Subcutaneous abdominal adipose tissue (tissue), 5 donors: ENCODE data around the gene TMIE.

Experiments used
- H3K27ac ChIP-seq: one replicate; pipeline ENCODE4 v1.7.0; 2013; ENCODE audit warnings: low read depth, mild to moderate bottlenecking, inconsistent platforms, low read length, moderate library complexity
- H3K27me3 ChIP-seq, 5 donors: one replicate each; pipeline ENCODE4 v1.7.0; 2013; ENCODE audit warnings: low read length in 5 of 5, inconsistent platforms in 1 of 5; ENCODE audit not compliant: control insufficient read depth in 5 of 5, insufficient read depth in 4 of 5
- H3K36me3 ChIP-seq, 5 donors: one replicate each; pipeline ENCODE4 v1.7.0; 2013; ENCODE audit warnings: low read length in 5 of 5; ENCODE audit not compliant: control insufficient read depth in 5 of 5, insufficient read depth in 5 of 5
- H3K4me1 ChIP-seq, 5 donors: one replicate each; pipeline ENCODE4 v1.7.0; 2013; ENCODE audit warnings: low read length in 5 of 5, mild to moderate bottlenecking in 3 of 5, moderate library complexity in 1 of 5; ENCODE audit not compliant: control insufficient read depth in 5 of 5, insufficient read depth in 5 of 5
- H3K4me3 ChIP-seq, 5 donors: one replicate each; pipeline ENCODE4 v1.7.0; 2013; ENCODE audit warnings: low read length in 5 of 5, low read depth in 1 of 5
- H3K9ac ChIP-seq, 5 donors: one replicate each; pipeline ENCODE4 v1.7.0; 2013; ENCODE audit warnings: low read length in 5 of 5, mild to moderate bottlenecking in 4 of 5, moderate library complexity in 3 of 5
- H3K9me3 ChIP-seq, 5 donors: one replicate each; pipeline ENCODE4 v1.7.0; 2013; ENCODE audit warnings: low read length in 5 of 5; ENCODE audit not compliant: control insufficient read depth in 5 of 5
- donor health status: healthy.
- donor health status: healthy.
- donor health status: healthy.
- donor health status: healthy.
- donor health status: healthy.

The TMIE gene, protein sequence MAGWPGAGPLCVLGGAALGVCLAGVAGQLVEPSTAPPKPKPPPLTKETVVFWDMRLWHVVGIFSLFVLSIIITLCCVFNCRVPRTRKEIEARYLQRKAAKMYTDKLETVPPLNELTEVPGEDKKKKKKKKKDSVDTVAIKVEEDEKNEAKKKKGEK

DNA sequence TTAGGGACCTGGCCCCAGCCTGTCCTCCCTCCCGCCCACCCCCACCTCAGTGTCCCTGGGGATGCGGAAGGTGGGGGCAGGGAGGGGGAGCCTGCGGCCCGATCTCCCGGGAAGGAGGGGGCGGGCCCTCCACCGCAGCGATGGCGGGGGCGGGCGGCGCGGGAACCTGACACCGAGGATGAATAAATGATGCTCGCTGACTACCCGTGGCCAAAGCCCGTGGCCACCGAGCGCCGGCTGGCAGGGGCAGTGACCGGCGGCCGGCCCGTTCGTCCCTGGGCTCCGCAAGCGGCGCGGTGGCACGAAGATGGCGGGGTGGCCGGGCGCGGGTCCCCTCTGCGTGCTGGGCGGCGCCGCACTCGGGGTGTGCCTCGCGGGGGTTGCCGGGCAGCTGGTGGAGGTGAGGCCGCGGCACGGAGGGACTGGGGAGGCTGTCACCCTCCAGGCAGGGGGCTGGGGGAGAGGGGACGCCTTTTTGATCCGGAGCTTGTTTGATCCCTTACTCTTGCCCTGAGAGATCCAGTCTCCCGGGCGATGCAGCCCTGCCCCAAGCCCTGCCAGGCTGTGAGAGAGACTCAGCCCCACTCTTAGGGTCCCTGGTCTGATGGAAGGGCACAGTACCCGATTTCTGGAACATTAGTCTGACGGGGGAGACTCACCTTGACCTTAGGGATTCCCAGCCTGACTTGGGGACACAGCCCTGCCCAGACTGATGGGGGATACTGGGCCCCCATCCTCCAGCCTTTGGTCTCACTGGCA lies at the start of gene TMIE:
Gene TMIE (plus strand): TSS at position 212 of the 759 bp plus-strand sequence. CDS start 96 bp downstream, at position 308.
- Histone ChIP-seq H3K4me1 (peaks cover 10 to 53% (median 40%) of the 10 kb centered on the region in 5 donors), H3K9me3 (no peaks in the 10 kb centered on the region), H3K9ac (peak within 1 kb of the TSS in 1 of 5 donors; percentile 40), H3K27ac (no peak within 1 kb of the TSS), H3K4me3 (no peak within 1 kb of the TSS), H3K27me3 (peaks cover 7 to 13% (median 10%) of the 10 kb centered on the region in 5 donors), H3K36me3 (no peaks in the 10 kb centered on the region)

DNA sequence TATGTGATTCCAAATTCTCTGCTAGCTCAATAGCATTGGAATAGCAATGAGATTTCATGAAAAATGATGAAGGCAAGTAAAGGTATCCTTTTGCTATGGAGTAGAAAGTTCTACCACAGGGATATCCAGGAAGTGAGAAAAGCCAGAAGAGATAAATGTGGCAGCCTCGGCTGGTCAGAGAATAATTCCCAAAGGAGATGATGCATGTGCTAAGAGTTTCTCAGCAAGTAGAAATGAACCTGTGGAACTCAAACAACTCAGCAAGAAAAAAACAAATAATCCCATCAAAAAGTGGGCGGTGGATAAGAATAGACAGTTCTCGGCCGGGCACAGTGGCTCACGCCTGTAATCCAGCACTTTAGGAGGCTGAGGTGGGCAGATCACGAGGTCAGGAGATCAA lies 45.9 kb upstream of the TMIE start:
- Histone ChIP-seq H3K4me3 (no peak overlapping the region), H3K9ac (no peak overlapping the region), H3K36me3 (no peaks in the 10 kb centered on the region), H3K27ac (no peak overlapping the region), H3K27me3 (no peaks in the 10 kb centered on the region), H3K4me1 (peaks cover 0 to 7% (median 2%) of the 10 kb centered on the region in 5 donors), H3K9me3 (peaks cover 4 to 9% (median 7%) of the 10 kb centered on the region in 5 donors)

DNA sequence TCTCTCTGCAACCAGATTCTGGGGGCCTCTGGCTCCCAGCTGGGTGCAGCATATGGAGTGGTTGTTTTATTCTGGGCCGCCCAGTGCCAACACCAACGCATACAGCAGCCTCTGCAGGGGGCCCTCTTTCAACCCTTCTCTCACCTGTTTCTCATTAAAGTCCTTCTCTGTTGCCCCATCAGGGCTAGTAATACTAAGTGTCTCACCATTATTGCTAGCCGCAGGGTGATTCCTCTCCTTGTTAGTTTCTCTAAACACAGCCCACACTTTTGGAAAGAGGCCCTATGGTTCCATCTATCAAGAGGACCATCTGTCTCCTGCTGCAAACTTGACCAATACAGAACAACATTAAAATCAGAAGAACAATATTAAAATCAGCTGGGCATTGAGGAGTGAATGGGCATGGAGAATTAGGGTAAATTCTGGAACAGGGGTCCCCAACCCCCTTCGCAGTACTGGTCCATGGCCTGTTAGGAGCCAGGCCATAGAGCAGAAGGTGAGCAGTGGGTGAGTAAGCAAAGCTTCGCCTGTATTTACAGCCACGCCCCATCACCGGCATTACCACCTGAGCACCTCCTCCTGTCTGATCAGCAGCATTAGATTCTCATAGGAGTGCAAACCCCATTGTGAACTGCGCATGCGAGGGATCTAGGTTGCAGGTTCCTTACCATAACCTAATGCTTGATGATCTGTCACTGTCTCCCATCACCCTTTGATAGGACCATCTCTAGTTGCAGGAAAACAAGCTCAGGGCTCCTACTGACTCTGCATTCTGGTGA lies 44.2 kb upstream of the TMIE start:
- Histone ChIP-seq H3K9me3 (peaks cover 2 to 4% (median 3%) of the 10 kb centered on the region in 5 donors), H3K36me3 (no peaks in the 10 kb centered on the region), H3K27ac (no peak overlapping the region), H3K4me3 (no peak overlapping the region), H3K27me3 (peaks cover 0 to 3% (median 0%) of the 10 kb centered on the region in 5 donors), H3K9ac (no peak overlapping the region), H3K4me1 (peaks cover 3 to 18% (median 13%) of the 10 kb centered on the region in 5 donors)

DNA sequence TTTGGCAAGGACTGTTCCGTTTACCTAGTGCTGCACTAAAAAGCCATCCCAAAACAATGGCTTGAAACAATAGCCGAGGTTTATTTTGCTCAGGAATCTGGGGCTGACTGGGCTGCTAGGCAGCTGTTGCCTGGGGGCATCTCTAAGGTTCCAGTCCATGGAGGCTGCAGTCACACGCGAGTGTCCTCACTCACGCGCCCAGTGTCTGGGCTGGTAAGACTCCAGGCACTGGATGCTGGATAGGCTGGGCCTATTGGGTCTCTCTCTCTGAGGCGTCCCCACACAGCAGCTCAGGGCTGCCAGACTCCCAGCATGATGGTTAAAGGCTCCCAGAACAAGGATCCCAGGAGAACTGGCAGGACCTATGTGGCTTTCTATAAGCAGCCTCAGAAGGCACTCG lies 41.9 kb upstream of the TMIE start:
- Histone ChIP-seq H3K9me3 (no peaks in the 10 kb centered on the region), H3K4me3 (no peak overlapping the region), H3K27ac (no peak overlapping the region), H3K9ac (no peak overlapping the region), H3K36me3 (no peaks in the 10 kb centered on the region), H3K4me1 (peaks cover 6 to 35% (median 31%) of the 10 kb centered on the region in 5 donors), H3K27me3 (peaks cover 0 to 4% (median 0%) of the 10 kb centered on the region in 5 donors)

DNA sequence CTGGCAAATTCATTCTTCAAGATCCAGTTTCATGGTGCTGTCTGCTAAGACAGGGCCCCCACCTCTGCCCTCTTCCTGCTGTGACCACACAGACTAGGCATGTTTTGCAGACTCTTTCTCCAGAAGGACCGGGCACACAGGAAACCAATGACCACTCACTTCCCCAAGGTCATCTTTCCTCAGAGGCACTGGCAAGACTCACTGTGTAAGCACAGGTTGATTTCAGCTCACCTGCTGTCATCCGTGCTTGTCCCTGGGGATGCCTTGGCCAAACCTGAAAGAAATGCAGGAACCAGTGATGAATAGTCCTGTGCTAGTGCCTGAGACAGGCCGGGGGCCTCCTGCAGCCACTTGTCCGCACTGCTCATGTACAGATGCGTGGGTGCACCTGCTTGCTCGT lies 41.2 kb upstream of the TMIE start:
- H3K9ac ChIP-seq: peak overlapping the region in 1 of 5 donors; percentile 17
- H3K27me3 ChIP-seq: peaks cover 0 to 4% (median 0%) of the 10 kb centered on the region in 5 donors
- no peaks in the 10 kb centered on the region for H3K9me3 ChIP-seq
- no peak overlapping the region for H3K4me3 ChIP-seq
- peaks cover 6 to 35% (median 31%) of the 10 kb centered on the region in 5 donors for H3K4me1 ChIP-seq
- no peak overlapping the region for H3K27ac ChIP-seq
- no peaks in the 10 kb centered on the region for H3K36me3 ChIP-seq

GRCh38 chr3:46660543-46661523 lies 40.4 kb upstream of the TMIE start:
- Histone ChIP-seq H3K27me3 (peaks cover 0 to 4% (median 0%) of the 10 kb centered on the region in 5 donors), H3K36me3 (no peaks in the 10 kb centered on the region), H3K4me1 (peaks cover 6 to 35% (median 31%) of the 10 kb centered on the region in 5 donors), H3K9me3 (no peaks in the 10 kb centered on the region), H3K9ac (no peak overlapping the region), H3K27ac (no peak overlapping the region), H3K4me3 (no peak overlapping the region)

GRCh38 chr3:46661776-46662766 lies 39.1 kb upstream of the TMIE start:
- H3K9me3 ChIP-seq: no peaks in the 10 kb centered on the region
- peaks cover 0 to 4% (median 0%) of the 10 kb centered on the region in 5 donors for H3K27me3 ChIP-seq
- no peak overlapping the region for H3K9ac ChIP-seq
- H3K4me1 ChIP-seq: peaks cover 6 to 35% (median 31%) of the 10 kb centered on the region in 5 donors
- no peak overlapping the region for H3K4me3 ChIP-seq
- H3K27ac ChIP-seq: no peak overlapping the region
- H3K36me3 ChIP-seq: no peaks in the 10 kb centered on the region

DNA sequence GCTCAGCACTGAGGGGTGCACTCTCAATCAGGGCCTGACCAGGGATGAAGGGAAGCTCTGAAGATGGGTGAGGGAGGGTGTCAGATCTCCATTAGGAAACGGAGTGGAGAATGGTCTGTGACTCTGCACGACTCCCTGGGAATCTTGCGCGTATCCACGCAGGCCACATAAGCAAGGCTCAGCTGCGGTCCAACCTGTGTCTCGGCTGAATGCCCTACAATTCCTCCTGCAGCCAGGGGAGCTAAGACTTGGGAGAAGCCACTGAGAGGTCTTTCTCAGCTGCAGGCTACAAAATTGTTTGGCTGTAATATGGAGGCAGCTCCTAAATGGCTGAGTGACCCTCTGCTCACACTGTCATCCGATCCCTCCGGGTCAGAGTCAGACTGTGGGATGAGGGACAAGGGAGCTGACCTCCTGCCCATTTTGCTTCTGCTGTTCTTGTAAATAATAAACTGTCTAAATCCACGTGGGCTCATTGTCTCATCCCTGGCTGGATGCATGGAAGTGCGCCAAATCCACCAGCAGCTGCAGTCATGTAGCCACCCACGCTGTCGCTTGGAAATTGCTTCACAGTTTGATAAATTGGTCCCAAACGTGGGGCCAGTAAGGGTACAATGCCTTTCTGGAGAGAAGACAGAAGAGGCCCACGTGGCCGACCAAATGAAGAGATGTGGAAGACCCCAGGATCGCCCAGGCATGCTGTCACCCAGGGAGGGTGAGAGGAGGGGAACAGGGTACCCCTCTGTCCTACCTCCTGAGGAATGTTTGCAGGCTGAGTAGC lies 38.2 kb upstream of the TMIE start:
- no peak overlapping the region for H3K27ac ChIP-seq

More for the DNA sequence above, 38.2 kb upstream of the TMIE start:
- Histone ChIP-seq H3K9ac (no peak overlapping the region), H3K36me3 (no peaks in the 10 kb centered on the region), H3K4me1 (peaks cover 6 to 35% (median 31%) of the 10 kb centered on the region in 5 donors), H3K9me3 (no peaks in the 10 kb centered on the region), H3K27me3 (peaks cover 0 to 4% (median 0%) of the 10 kb centered on the region in 5 donors), H3K4me3 (no peak overlapping the region)
